Activated naive CD8-positive, alpha-beta T cell (primary cell): ENCODE measurements around the gene TMEM63C.

Experiments used
- H3K27ac Mint-ChIP-seq: one replicate; pipeline ENCODE4 v1.8.0; 2021; ENCODE audit warnings: mixed read lengths
- H3K27me3 Mint-ChIP-seq: one replicate; pipeline ENCODE4 v1.8.0; 2021; ENCODE audit warnings: mixed read lengths
- H3K36me3 Mint-ChIP-seq: one replicate; pipeline ENCODE4 v1.8.0; 2021; ENCODE audit warnings: mixed read lengths
- H3K4me1 Mint-ChIP-seq: one replicate; pipeline ENCODE4 v1.8.0; 2021; ENCODE audit warnings: low read depth, mixed read lengths
- H3K4me3 Mint-ChIP-seq: one replicate; pipeline ENCODE4 v1.8.0; 2021; ENCODE audit warnings: mild to moderate bottlenecking, mixed read lengths
- H3K9me3 Mint-ChIP-seq: one replicate; pipeline ENCODE4 v1.8.0; 2021; ENCODE audit warnings: low read depth, mixed read lengths

Gene TMEM63C

DNA sequence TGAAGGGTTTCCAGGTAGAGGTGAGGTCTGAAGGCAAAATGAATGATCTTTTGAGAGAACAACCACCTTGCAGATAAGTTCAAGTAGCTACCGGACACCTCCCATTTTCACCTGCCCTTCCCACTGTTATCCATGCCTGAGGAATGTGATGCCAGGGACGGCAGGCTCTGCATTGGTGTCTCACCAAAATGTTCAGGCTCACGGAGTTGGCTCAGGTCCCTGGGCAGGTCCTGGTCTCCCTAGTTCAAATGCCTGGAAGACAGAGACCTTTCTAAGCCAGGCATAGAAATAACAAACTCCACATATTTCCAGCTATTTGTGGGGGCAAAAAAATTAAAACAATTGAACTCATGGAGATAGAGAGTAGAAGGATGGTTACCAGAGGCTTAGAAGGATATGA is 36.0 kb downstream of the TMEM63C start:
- Mint-ChIP-seq H3K9me3 (no peaks in the 10 kb centered on the region), H3K27me3 (peaks cover 21% of the 10 kb centered on the region), H3K4me3 (no peak overlapping the region), H3K4me1 (peaks cover 2% of the 10 kb centered on the region), H3K36me3 (peaks cover 4% of the 10 kb centered on the region), H3K27ac (no peak overlapping the region)

- Mint-ChIP-seq H3K36me3 (peaks cover 4% of the 10 kb centered on the region), H3K27ac (no peak overlapping the region), H3K4me1 (no peaks in the 10 kb centered on the region), H3K9me3 (no peaks in the 10 kb centered on the region), H3K27me3 (peaks cover 12% of the 10 kb centered on the region), H3K4me3 (no peak overlapping the region)
Measured at GRCh38 chr14:77219591-77219990, 38.0 kb downstream of the TMEM63C start.

DNA sequence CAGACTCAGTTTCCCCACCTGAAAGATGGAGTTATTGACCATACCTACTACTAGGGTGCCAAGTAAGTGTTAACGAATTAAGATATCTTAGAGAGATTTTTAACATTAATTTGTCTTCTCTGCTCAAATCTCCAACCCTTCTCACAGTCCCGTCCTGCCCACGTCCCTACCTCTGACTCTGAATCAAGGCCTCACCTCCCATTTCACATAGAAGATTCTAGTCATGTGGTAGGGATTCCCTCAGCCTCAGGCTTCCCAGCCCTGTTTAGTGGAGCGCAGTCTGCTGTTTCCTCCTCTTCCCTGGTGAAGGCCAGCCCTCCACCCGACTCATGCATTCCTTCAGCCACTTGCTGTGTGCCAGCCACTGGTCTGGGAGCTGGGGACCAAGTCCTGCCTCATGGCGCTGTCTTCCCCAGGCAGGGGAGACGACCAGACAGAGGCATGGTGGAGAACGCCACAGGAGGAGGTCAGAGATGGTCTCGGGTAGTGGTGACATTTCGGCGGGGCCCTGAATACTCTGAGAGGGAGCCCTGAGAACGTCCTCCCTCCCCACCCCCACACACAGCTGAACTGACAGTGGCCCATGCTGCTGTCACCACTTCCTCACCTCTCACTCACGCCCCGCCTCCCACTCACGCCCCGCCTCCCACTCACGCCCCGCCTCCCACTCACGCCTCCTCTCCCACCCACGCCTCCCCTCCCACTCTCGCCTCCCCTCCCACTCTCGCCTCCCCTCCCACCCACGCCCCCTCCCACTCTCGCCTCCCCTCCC is 38.8 kb downstream of the TMEM63C start:
- H3K27ac Mint-ChIP-seq = no peak overlapping the region
- H3K27me3 Mint-ChIP-seq = peaks cover 7% of the 10 kb centered on the region
- no peak overlapping the region for H3K4me3 Mint-ChIP-seq
- no peaks in the 10 kb centered on the region for H3K36me3 Mint-ChIP-seq
- H3K9me3 Mint-ChIP-seq = no peaks in the 10 kb centered on the region
- H3K4me1 Mint-ChIP-seq = no peaks in the 10 kb centered on the region

GRCh38 chr14:77221241-77221871 is 39.8 kb downstream of the TMEM63C start:
- Mint-ChIP-seq H3K36me3 (no peaks in the 10 kb centered on the region), H3K27me3 (peaks cover 6% of the 10 kb centered on the region), H3K9me3 (no peaks in the 10 kb centered on the region), H3K4me3 (no peak overlapping the region), H3K4me1 (no peaks in the 10 kb centered on the region), H3K27ac (no peak overlapping the region)

DNA sequence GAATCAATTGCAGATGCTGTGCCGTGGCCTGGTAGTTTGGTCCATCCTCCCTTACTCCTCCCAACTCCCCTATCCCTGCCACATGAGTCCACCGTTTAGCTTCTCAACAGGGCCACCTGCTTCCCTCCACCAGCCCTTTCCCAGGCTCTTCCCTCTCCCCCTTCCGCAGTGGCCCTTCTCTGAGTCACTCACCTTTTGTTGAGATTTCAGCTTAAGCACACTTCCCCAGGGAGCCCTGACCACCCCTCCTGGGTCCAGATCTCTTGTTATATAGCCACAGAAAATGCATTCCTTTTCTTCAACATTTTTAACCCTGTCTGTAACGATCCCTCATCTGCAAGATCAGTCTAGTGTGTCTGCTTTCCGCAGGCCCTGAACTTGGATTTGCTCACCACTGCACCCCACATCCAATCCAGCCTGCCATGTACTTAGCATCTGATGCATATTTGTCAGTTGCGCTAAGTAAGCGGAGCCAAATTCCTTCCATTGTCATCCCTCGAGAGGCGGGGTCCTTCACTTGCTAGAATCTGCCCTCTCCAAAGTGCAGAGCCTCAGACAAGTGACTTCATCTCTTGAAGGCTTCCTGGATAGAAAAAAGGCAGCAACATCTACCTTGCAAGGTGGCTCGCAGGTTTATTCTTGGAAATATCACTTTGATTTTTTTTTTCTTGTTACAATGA is 41.1 kb downstream of the TMEM63C start:
- Mint-ChIP-seq H3K4me3 (no peak overlapping the region), H3K27me3 (peaks cover 3% of the 10 kb centered on the region), H3K36me3 (no peaks in the 10 kb centered on the region), H3K4me1 (no peaks in the 10 kb centered on the region), H3K27ac (no peak overlapping the region), H3K9me3 (no peaks in the 10 kb centered on the region)

GRCh38 chr14:77224212-77224611 is 42.6 kb downstream of the TMEM63C start:
- H3K4me3 Mint-ChIP-seq = no peak overlapping the region
- no peaks in the 10 kb centered on the region for H3K9me3 Mint-ChIP-seq
- H3K36me3 Mint-ChIP-seq = no peaks in the 10 kb centered on the region
- H3K27ac Mint-ChIP-seq = no peak overlapping the region
- no peaks in the 10 kb centered on the region for H3K4me1 Mint-ChIP-seq
- peaks cover 3% of the 10 kb centered on the region for H3K27me3 Mint-ChIP-seq

DNA sequence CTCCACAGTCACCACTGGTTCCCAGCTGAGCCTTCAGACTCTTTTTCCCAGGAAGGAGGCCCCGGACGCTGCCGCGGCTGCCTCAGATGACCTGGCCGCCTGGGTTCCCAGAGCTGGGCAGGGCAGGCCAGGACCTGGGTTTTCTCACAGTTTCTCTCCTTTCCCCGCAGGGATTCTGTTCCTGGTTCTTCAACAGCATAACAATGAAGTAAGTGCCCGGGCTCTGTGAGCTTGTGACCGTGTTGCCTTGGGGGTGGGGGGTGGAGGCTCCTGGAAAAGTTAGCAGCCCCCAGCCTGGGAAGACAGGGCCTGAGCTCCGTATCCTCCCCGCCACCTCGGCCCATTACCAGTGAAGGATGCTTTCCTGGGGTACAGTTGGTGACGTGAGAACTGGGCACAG is 43.7 kb downstream of the TMEM63C start:
- Mint-ChIP-seq H3K9me3 (no peaks in the 10 kb centered on the region), H3K36me3 (no peaks in the 10 kb centered on the region), H3K27me3 (peaks cover 3% of the 10 kb centered on the region), H3K4me3 (no peak overlapping the region), H3K27ac (no peak overlapping the region), H3K4me1 (no peaks in the 10 kb centered on the region)

DNA sequence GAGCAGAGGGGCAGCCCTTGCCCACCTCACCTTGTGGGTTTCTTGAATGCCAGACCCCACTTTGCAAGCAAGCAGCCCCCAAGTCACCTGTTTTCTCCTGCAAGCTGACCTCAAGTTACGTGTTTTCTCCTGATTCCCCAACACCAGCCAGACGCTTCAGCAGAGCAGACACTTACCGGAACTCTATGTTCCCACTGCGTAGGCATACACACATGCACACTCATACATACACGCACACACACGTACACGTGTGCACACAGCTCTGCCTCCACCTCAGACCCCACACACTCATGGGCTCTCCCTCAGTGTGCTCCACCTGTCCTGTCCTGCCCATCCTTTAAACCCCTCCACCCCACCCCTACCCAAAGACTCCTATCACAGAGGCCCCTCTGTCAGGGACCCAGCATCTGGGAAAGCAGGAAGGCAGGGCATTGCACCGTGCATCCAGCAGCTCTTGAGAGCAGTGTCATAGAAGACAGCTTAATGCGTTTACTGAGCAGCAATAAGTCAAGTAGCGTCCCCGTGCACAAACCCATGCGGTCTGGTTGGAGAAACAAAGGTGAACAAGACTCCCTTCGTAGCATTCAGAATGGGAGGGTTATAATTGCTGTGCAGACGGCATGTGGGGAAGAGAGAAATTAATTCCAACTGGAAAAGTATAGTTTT is 44.4 kb downstream of the TMEM63C start:
- no peaks in the 10 kb centered on the region for H3K4me1 Mint-ChIP-seq
- no peak overlapping the region for H3K4me3 Mint-ChIP-seq
- no peaks in the 10 kb centered on the region for H3K36me3 Mint-ChIP-seq
- no peaks in the 10 kb centered on the region for H3K9me3 Mint-ChIP-seq
- no peak overlapping the region for H3K27ac Mint-ChIP-seq
- peaks cover 3% of the 10 kb centered on the region for H3K27me3 Mint-ChIP-seq

GRCh38 chr14:77228056-77228455 is 46.5 kb downstream of the TMEM63C start:
- no peaks in the 10 kb centered on the region for H3K9me3 Mint-ChIP-seq

GRCh38 chr14:77230914-77231313 is 49.3 kb downstream of the TMEM63C start:
- H3K4me1 Mint-ChIP-seq = no peaks in the 10 kb centered on the region

More at GRCh38 chr14:77228056-77228455, 46.5 kb downstream of the TMEM63C start:
- no peaks in the 10 kb centered on the region for H3K36me3 Mint-ChIP-seq
- H3K4me1 Mint-ChIP-seq = no peaks in the 10 kb centered on the region
- peaks cover 3% of the 10 kb centered on the region for H3K27me3 Mint-ChIP-seq
- H3K27ac Mint-ChIP-seq = no peak overlapping the region
- no peak overlapping the region for H3K4me3 Mint-ChIP-seq

GRCh38 chr14:77231721-77232120 is 50.1 kb downstream of the TMEM63C start:
- no peak overlapping the region for H3K4me3 Mint-ChIP-seq
- no peaks in the 10 kb centered on the region for H3K9me3 Mint-ChIP-seq
- no peak overlapping the region for H3K27ac Mint-ChIP-seq
- H3K27me3 Mint-ChIP-seq = no peaks in the 10 kb centered on the region
- no peaks in the 10 kb centered on the region for H3K4me1 Mint-ChIP-seq
- H3K36me3 Mint-ChIP-seq = no peaks in the 10 kb centered on the region

More at GRCh38 chr14:77230914-77231313, 49.3 kb downstream of the TMEM63C start:
- no peaks in the 10 kb centered on the region for H3K9me3 Mint-ChIP-seq
- no peak overlapping the region for H3K27ac Mint-ChIP-seq
- H3K36me3 Mint-ChIP-seq = no peaks in the 10 kb centered on the region
- H3K27me3 Mint-ChIP-seq = peaks cover 2% of the 10 kb centered on the region
- no peak overlapping the region for H3K4me3 Mint-ChIP-seq

- H3K36me3 Mint-ChIP-seq = no peaks in the 10 kb centered on the region
- no peaks in the 10 kb centered on the region for H3K4me1 Mint-ChIP-seq
- no peak overlapping the region for H3K27ac Mint-ChIP-seq
- no peak overlapping the region for H3K4me3 Mint-ChIP-seq
- H3K9me3 Mint-ChIP-seq = no peaks in the 10 kb centered on the region
- H3K27me3 Mint-ChIP-seq = no peaks in the 10 kb centered on the region
Measured at GRCh38 chr14:77236814-77237213, 55.2 kb downstream of the TMEM63C start.

DNA sequence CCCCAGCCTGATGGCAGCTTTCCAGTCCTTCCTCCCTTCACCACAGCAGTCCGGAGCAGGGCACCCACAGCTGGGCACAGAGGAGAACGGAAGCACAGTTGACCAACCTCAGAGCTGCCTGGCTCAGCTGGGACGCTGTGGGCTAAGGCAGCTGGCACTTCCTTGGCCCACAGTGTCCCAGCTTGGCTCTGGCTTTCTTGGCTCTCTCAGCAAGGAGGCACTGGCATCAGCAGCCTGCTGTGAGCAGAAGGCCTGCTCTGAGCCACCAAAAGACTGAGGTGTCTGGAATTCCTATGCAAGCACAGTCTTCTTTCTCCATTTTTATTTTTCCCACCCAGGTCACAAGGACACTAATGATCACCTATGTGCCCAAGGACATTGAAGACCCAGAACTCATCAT is 56.8 kb downstream of the TMEM63C start:
- no peak overlapping the region for H3K27ac Mint-ChIP-seq
- H3K36me3 Mint-ChIP-seq = no peaks in the 10 kb centered on the region
- no peaks in the 10 kb centered on the region for H3K27me3 Mint-ChIP-seq
- no peak overlapping the region for H3K4me3 Mint-ChIP-seq
- H3K9me3 Mint-ChIP-seq = no peaks in the 10 kb centered on the region
- no peaks in the 10 kb centered on the region for H3K4me1 Mint-ChIP-seq

DNA sequence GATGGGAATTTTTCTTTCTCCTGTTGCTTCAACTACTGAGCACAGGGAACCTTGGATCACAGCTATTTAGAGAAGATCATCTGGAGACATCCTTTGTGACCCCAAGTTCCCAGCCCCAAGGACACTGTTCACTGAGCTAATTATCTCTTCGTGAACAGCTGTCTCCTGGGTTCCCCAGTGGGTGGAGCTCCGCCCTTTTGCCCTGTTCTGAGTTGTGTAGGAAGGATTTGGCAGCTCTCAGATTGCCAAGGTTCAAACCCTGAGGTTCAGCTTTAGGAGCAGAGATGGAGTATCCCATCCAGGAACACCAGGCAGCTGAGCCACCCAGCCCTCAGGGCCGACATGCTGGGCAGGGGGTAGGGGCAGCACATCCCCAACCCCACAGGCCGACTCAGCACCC is 57.4 kb downstream of the TMEM63C start:
- H3K36me3 Mint-ChIP-seq = no peaks in the 10 kb centered on the region
- no peaks in the 10 kb centered on the region for H3K27me3 Mint-ChIP-seq
- no peak overlapping the region for H3K27ac Mint-ChIP-seq
- H3K9me3 Mint-ChIP-seq = no peaks in the 10 kb centered on the region
- no peaks in the 10 kb centered on the region for H3K4me1 Mint-ChIP-seq
- no peak overlapping the region for H3K4me3 Mint-ChIP-seq

GRCh38 chr14:77239412-77239811 is 57.8 kb downstream of the TMEM63C start:
- Mint-ChIP-seq H3K4me1 (no peaks in the 10 kb centered on the region), H3K36me3 (no peaks in the 10 kb centered on the region), H3K27ac (no peak overlapping the region), H3K27me3 (no peaks in the 10 kb centered on the region), H3K9me3 (no peaks in the 10 kb centered on the region), H3K4me3 (no peak overlapping the region)
